Spinal cord (tissue), 10 donors: ENCODE measurements around the gene VAV2. TPM values are rescaled to one million over a fixed set of nuclear protein-coding genes. Genes with fewer than 3 reads are reported as not detected.

ENCODE experiments used
- DNase-seq, 6 donors: peaks; one replicate each; pipeline versions ENCODE4 v3.0.0 to v3.0.0-alpha.2; 2013 to 2015; ENCODE audit warnings: low spot score in 6 of 6, low read depth in 4 of 6
- H3K27ac ChIP-seq: one replicate; pipeline ENCODE4 v1.5.1; 2013; ENCODE audit warnings: low read depth, low read length, control low read depth
- H3K27me3 ChIP-seq: one replicate; pipeline ENCODE4 v1.6.1; 2013; ENCODE audit warnings: low read length; ENCODE audit not compliant: control insufficient read depth, insufficient read depth
- H3K36me3 ChIP-seq: one replicate; pipeline ENCODE4 v1.6.1; 2013; ENCODE audit warnings: low read length; ENCODE audit not compliant: control insufficient read depth, insufficient read depth
- H3K4me1 ChIP-seq: one replicate; pipeline ENCODE4 v1.6.1; 2013; ENCODE audit warnings: low read length; ENCODE audit not compliant: control insufficient read depth, insufficient read depth
- H3K4me3 ChIP-seq: one replicate; pipeline ENCODE4 v1.5.1; 2013; ENCODE audit warnings: low read depth, low read length, control low read depth
- H3K9me3 ChIP-seq: one replicate; pipeline ENCODE4 v1.6.1; 2013; ENCODE audit warnings: low read length; ENCODE audit not compliant: control insufficient read depth, insufficient read depth
- WGBS: methylation state at CpG from one replicate; pipeline ENCODE4 v1.1.5; 2013; ENCODE audit warnings: missing lambda C conversion rate; ENCODE audit not compliant: insufficient coverage; 5-methylcytosine and 5-hydroxymethylcytosine counted together
- polyA plus RNA-seq, 2 donors: library from polyadenylated mRNA; unstranded; fragments of 120-200 nt; gene quantifications; one replicate each; pipeline ENCODE4 v1.2.1, GENCODE V29; 2013; ENCODE audit not compliant: insufficient read length in 2 of 2
- total RNA-seq, 2 donors: library from RNA; depleted of rRNA in 1 of 2; stranded (reverse); fragments of 120-200 nt in 1 of 2; fragments of >200 nt in 1 of 2; gene quantifications; one replicate each; pipeline versions ENCODE4 v1.2.3 to v1.2.4, GENCODE V29; 2013 to 2014
- donor health status: healthy.

VAV2 gene
- total and polyA plus RNA-seq, 4 donors, result 18.4 to 48.3 (median 33.1) TPM

DNA sequence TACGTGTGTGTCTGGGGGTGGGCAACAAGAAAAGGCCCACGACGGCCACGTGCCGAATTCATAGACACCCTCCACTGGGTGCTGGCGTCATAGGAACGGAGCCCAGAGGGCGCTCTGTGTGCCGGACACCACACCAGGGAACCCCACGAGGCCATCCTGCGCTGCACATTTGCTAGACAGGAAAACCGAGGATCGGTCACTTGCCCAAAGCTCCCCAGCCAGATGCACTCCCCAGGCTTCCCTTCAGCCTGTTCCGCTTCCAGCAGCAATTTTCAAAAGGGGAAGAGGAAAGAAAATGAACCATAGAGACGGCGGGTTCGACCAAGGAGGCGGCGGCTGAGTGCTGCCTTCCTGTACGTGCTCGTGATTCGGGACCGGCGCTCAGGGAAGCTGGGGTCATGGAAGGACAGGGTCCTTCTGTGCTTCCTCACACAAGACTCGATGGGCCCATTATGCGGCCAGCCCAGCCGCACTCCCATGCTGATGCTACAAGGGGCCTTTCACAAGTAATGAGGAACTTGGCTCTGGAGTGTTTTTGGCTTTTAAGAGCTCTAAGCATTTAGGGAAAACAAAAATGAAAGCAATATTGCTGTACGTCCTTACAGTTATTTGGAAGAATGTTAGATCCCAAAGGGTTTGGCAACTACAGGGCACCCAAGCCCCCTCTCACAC is 129.4 kb downstream of the VAV2 start:
- peak in 1 of 6 donors; percentile 48 for DNase-seq
- WGBS, result 55% methylated on average over 20 of the region's 28 CpGs
- Histone ChIP-seq H3K4me1 (peaks cover 67% of the 10 kb centered on the region), H3K4me3 (no peak overlapping the region), H3K27me3 (no peaks in the 10 kb centered on the region), H3K36me3 (peaks cover 49% of the 10 kb centered on the region), H3K9me3 (peaks cover 6% of the 10 kb centered on the region), H3K27ac (no peak overlapping the region)

DNA sequence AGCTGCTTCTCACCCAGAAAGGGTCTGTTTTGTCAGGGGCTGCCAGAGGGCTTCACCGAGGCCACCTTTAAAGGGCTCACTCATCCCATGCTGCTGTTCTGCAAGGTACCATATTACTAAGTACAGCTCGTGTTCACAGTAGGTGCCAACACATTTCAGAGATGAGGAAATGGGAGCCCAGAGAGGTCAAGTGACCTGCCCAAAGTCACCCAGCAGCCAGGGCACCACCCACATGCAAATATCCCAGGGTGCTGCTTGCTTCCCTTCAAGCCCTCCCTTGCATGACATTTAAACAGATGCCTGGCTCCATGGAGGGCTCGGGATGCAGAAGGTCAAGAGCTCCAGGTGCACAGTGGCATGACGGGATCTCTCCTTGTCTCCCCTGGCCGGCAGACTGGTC is 130.4 kb downstream of the VAV2 start:
- 90% methylated on average over 4 of the region's 5 CpGs for WGBS
- Histone ChIP-seq H3K27ac (no peak overlapping the region), H3K36me3 (peaks cover 47% of the 10 kb centered on the region), H3K9me3 (peaks cover 6% of the 10 kb centered on the region), H3K4me3 (no peak overlapping the region), H3K27me3 (no peaks in the 10 kb centered on the region), H3K4me1 (peaks cover 71% of the 10 kb centered on the region)
- no peak for DNase-seq

GRCh38 chr9:133861086-133861485 is 131.0 kb downstream of the VAV2 start:
- WGBS, result 41% methylated on average over 15 of the region's 20 CpGs
- peaks cover 69% of the 10 kb centered on the region for H3K4me1 ChIP-seq
- H3K36me3 ChIP-seq, result peaks cover 51% of the 10 kb centered on the region
- H3K27me3 ChIP-seq, result no peaks in the 10 kb centered on the region
- H3K4me3 ChIP-seq, result no peak overlapping the region
- H3K9me3 ChIP-seq, result peaks cover 6% of the 10 kb centered on the region
- H3K27ac ChIP-seq, result no peak overlapping the region
- peak in 1 of 6 donors; percentile 88 for DNase-seq

DNA sequence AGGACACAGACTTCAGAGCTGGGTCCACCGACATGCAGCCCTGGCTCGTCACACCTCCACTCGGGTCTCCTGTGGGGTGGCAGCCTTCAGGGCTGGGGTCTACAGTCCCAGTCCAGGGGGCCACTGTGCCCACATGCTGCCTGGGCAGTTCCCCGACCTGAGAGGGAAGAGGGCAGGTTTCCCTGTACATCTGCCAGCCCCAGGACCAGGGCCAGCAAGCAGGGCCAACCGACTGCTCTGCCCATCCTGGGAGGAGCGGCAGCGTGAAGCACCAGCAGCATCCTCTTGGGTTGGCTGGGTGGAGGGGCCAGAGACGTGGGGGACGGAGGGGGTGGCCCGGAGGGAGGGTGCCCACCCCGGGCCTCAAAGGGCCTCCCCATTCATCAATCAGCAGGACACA is 133.4 kb downstream of the VAV2 start:
- H3K27ac ChIP-seq, result no peak overlapping the region
- peaks cover 44% of the 10 kb centered on the region for H3K36me3 ChIP-seq
- DNase-seq, result no peak
- WGBS, result 72% methylated on average over 7 of the region's 11 CpGs
- peaks cover 79% of the 10 kb centered on the region for H3K4me1 ChIP-seq
- H3K9me3 ChIP-seq, result no peaks in the 10 kb centered on the region
- no peaks in the 10 kb centered on the region for H3K27me3 ChIP-seq
- H3K4me3 ChIP-seq, result no peak overlapping the region

DNA sequence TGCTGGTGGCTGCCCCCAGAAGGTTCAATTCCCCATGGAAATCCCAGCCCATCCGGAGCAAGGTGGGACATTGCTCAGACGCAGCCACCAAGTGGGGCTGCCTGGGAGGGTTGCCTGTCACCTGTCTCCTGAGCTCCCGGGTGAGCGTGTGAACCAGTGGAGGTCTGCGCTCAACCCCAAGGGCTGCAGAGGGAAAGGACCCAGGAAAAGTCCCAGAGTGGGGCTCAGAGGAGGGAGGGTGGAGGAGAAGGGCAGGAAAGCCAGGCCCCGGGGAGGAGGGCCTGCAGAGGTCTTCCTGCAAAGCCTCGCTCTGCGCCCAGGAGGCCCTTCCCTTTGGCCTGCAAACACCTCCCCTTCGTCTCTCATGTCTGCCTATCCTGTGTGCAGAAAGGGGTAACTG is 134.5 kb downstream of the VAV2 start:
- H3K27me3 ChIP-seq, result no peaks in the 10 kb centered on the region
- no peak overlapping the region for H3K27ac ChIP-seq
- peaks cover 79% of the 10 kb centered on the region for H3K4me1 ChIP-seq
- 89% methylated on average over 8 of the region's 9 CpGs for WGBS
- H3K9me3 ChIP-seq, result no peaks in the 10 kb centered on the region
- DNase-seq, result no peak
- H3K36me3 ChIP-seq, result peaks cover 52% of the 10 kb centered on the region
- H3K4me3 ChIP-seq, result no peak overlapping the region

- Histone ChIP-seq H3K4me1 (peaks cover 74% of the 10 kb centered on the region), H3K36me3 (peaks cover 47% of the 10 kb centered on the region), H3K9me3 (no peaks in the 10 kb centered on the region), H3K27ac (no peak overlapping the region), H3K27me3 (no peaks in the 10 kb centered on the region), H3K4me3 (no peak overlapping the region)
- DNase-seq, result no peak
- WGBS, result 84% methylated on average over 12 of the region's 12 CpGs
These were observed 135.3 kb downstream of the VAV2 start for GRCh38 chr9:133856798-133857197.

DNA sequence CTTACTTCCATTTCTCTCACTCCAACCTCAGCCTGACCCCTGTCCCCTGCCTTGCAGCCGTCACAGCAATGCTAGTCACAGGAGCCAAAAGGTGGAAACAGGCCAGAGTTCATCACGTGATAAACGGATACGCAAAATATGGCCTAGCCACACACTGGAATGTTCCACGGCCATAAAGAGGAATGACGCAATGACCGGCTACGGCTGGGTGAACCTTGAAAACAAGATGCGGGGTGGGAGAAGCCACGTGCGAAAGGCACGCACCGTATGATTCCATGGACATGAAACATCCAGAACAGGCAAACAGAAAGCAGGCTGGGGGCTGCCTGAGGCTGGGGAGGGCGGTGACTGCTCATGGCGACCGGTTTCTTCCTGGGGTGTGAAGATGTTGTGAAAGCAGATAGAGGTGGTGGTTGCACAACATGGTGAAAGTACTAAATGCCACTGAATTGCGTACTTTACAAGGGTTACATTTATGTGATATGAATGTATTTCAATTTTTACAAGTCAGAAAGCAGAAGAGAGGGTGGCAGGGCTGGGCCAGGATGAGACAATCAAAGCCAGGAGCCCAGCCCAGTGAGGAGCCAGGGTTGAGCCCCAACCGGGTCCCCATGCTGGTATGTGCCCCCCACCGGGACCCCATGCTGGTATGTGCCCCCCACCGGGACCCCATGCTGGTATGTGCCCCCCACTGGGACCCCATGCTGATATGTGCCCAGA is 136.2 kb downstream of the VAV2 start:
- no peak overlapping the region for H3K4me3 ChIP-seq
- peaks cover 66% of the 10 kb centered on the region for H3K4me1 ChIP-seq
- no peak for DNase-seq
- H3K27me3 ChIP-seq, result no peaks in the 10 kb centered on the region
- 76% methylated on average over 20 of the region's 20 CpGs for WGBS
- peaks cover 43% of the 10 kb centered on the region for H3K36me3 ChIP-seq
- no peak overlapping the region for H3K27ac ChIP-seq
- no peaks in the 10 kb centered on the region for H3K9me3 ChIP-seq

GRCh38 chr9:133855371-133855770 is 136.8 kb downstream of the VAV2 start:
- Histone ChIP-seq H3K9me3 (no peaks in the 10 kb centered on the region), H3K4me1 (peaks cover 60% of the 10 kb centered on the region), H3K36me3 (peaks cover 41% of the 10 kb centered on the region), H3K4me3 (no peak overlapping the region), H3K27ac (no peak overlapping the region), H3K27me3 (no peaks in the 10 kb centered on the region)
- WGBS, result 74% methylated on average over 14 of the region's 15 CpGs
- no peak for DNase-seq

DNA sequence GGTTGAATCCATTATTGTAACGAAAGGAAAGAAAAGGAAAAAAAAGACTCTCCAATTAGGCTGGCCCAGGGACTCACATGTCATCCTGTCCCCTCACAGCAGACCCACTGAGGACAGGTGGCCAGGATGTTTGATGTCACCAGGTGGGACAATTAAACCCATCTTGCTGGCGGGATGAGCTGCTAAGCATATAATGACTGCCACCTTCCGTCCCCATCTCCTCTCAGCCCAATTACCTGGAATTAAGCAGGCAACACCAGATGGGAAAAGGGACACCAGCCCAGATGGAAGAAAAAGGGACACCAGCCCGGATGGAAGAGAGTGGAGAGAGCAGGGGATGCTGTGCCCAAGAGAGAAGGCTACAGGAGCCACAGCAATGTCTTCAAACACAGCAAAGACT is 137.4 kb downstream of the VAV2 start:
- 78% methylated on average over 1 of the region's 4 CpGs for WGBS
- H3K9me3 ChIP-seq, result no peaks in the 10 kb centered on the region
- H3K27ac ChIP-seq, result no peak overlapping the region
- H3K4me1 ChIP-seq, result peaks cover 63% of the 10 kb centered on the region
- no peak overlapping the region for H3K4me3 ChIP-seq
- peak in 1 of 6 donors; percentile 67 for DNase-seq
- H3K36me3 ChIP-seq, result peaks cover 39% of the 10 kb centered on the region
- H3K27me3 ChIP-seq, result no peaks in the 10 kb centered on the region

- H3K36me3 ChIP-seq, result peaks cover 39% of the 10 kb centered on the region
- no peak overlapping the region for H3K27ac ChIP-seq
- no peak for DNase-seq
- 89% methylated on average over 6 of the region's 6 CpGs for WGBS
- no peaks in the 10 kb centered on the region for H3K9me3 ChIP-seq
- no peaks in the 10 kb centered on the region for H3K27me3 ChIP-seq
- peaks cover 65% of the 10 kb centered on the region for H3K4me1 ChIP-seq
- no peak overlapping the region for H3K4me3 ChIP-seq
These were observed 138.1 kb downstream of the VAV2 start for GRCh38 chr9:133854048-133854447.
